IMR-90 (cell line): ENCODE measurements around the gene PBOV1.

Experiments
- BHLHE40 ChIP-seq: fragments of 150-350 bp; IDR thresholded peaks from 2 replicates; pipeline ENCODE4 v1.6.1; 2016; ENCODE audit warnings: mild to moderate bottlenecking, low read depth, low read length
- CEBPB ChIP-seq: IDR thresholded peaks from 2 replicates; pipeline ENCODE4 v1.6.1; 2012; ENCODE audit warnings: low read depth, low read length, improper control_type of control experiment
- FOS ChIP-seq: fragments of 150-350 bp; IDR thresholded peaks from 2 replicates; pipeline ENCODE4 v1.6.1; 2016; ENCODE audit warnings: low read depth, low read length
- MAFK ChIP-seq: IDR thresholded peaks from 2 replicates; pipeline ENCODE4 v1.6.1; 2012; ENCODE audit warnings: low read depth, low read length, improper control_type of control experiment
- MAZ ChIP-seq: IDR thresholded peaks from 2 replicates; pipeline ENCODE4 v1.6.1; 2012; ENCODE audit warnings: low read depth, mild to moderate bottlenecking, low read length, improper control_type of control experiment, moderate library complexity, borderline replicate concordance
- MXI1 ChIP-seq: IDR thresholded peaks from 2 replicates; pipeline ENCODE4 v1.6.1; 2012; ENCODE audit warnings: low read depth, mild to moderate bottlenecking, low read length, moderate library complexity, borderline replicate concordance
- RAD21 ChIP-seq: IDR thresholded peaks from 2 replicates; pipeline ENCODE4 v1.6.1; 2012; ENCODE audit warnings: low read length, improper control_type of control experiment
- RCOR1 ChIP-seq: IDR thresholded peaks from 2 replicates; pipeline ENCODE4 v1.6.1; 2012; ENCODE audit warnings: mild to moderate bottlenecking, low read length, improper control_type of control experiment; ENCODE audit not compliant: insufficient replicate concordance
- RFX5 ChIP-seq: IDR thresholded peaks from 2 replicates; pipeline ENCODE4 v1.8.0; 2012; ENCODE audit warnings: low read depth, mild to moderate bottlenecking, low read length, moderate library complexity
- TF ChIP-seq, protein P1 (sequence below): fragments of 150-350 bp; IDR thresholded peaks from 2 replicates; pipeline ENCODE4 v1.6.1; 2017; ENCODE audit warnings: mild to moderate bottlenecking, antibody characterized with exemption, low read length, low read depth
- TF ChIP-seq, protein P2 (sequence below): conservative IDR thresholded peaks from 2 replicates; pipeline ENCODE4 v1.5.1; 2012; ENCODE audit warnings: mild to moderate bottlenecking, low read depth, low read length, improper control_type of control experiment

DNA sequence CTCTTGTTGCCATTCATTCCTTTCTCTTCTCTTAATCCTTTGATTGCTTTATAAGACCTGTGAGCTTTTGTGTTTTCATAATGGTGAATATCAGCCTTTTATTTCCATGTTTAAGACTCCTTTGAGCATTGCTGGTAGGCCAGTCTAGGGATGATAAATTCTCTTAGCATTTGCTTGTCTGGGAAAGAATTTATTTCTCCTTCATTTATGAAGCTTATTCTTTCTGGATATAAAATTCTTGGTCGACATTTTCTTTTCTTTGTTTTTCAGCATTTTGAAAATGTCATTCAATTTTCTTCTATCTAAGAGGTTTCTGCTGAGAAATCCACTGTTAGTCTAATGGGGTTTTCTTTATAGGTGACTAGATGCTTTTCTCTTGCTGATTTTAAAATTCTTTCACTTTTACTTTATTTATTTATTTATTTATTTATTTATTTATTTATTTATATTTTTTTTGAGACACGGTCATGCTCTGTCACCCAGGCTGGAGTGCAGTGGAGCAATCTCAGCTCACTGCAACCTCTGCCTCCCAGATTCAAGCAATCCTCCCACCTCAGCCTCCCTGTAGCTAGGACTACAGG, 41.5 kb downstream of the PBOV1 start:
- TF ChIP-seq BHLHE40 = no peak
- no peak for TF ChIP-seq MXI1
- TF ChIP-seq RAD21 = no peak
- TF ChIP-seq, protein P1, sequence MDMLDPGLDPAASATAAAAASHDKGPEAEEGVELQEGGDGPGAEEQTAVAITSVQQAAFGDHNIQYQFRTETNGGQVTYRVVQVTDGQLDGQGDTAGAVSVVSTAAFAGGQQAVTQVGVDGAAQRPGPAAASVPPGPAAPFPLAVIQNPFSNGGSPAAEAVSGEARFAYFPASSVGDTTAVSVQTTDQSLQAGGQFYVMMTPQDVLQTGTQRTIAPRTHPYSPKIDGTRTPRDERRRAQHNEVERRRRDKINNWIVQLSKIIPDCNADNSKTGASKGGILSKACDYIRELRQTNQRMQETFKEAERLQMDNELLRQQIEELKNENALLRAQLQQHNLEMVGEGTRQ = no peak
- TF ChIP-seq, protein P2, sequence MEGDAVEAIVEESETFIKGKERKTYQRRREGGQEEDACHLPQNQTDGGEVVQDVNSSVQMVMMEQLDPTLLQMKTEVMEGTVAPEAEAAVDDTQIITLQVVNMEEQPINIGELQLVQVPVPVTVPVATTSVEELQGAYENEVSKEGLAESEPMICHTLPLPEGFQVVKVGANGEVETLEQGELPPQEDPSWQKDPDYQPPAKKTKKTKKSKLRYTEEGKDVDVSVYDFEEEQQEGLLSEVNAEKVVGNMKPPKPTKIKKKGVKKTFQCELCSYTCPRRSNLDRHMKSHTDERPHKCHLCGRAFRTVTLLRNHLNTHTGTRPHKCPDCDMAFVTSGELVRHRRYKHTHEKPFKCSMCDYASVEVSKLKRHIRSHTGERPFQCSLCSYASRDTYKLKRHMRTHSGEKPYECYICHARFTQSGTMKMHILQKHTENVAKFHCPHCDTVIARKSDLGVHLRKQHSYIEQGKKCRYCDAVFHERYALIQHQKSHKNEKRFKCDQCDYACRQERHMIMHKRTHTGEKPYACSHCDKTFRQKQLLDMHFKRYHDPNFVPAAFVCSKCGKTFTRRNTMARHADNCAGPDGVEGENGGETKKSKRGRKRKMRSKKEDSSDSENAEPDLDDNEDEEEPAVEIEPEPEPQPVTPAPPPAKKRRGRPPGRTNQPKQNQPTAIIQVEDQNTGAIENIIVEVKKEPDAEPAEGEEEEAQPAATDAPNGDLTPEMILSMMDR = no peak
- TF ChIP-seq RCOR1 = no peak
- no peak for TF ChIP-seq FOS
- no peak for TF ChIP-seq CEBPB
- TF ChIP-seq RFX5 = no peak
- no peak for TF ChIP-seq MAZ
- no peak for TF ChIP-seq MAFK
